Nephron progenitor cell (in vitro differentiated cells): ENCODE measurements around the gene MACROD2.

Experiments used
- DNase-seq: peaks from one replicate; pipeline ENCODE4 v3.0.0; 2021
- H3K27ac Mint-ChIP-seq: 2 replicates; pipeline ENCODE4 v1.8.0; 2021; ENCODE audit warnings: mild to moderate bottlenecking, moderate library complexity, mixed read lengths
- H3K27me3 Mint-ChIP-seq: 2 replicates; pipeline ENCODE4 v1.8.0; 2021; ENCODE audit warnings: mild to moderate bottlenecking, low read depth, mixed read lengths; ENCODE audit not compliant: poor library complexity
- H3K36me3 Mint-ChIP-seq: 2 replicates; pipeline ENCODE4 v1.8.0; 2021; ENCODE audit warnings: low read depth, mixed read lengths
- H3K4me1 Mint-ChIP-seq: 2 replicates; pipeline ENCODE4 v1.8.0; 2021; ENCODE audit warnings: mixed read lengths
- H3K4me3 Mint-ChIP-seq: 2 replicates; pipeline ENCODE4 v1.8.0; 2021; ENCODE audit warnings: mild to moderate bottlenecking, moderate library complexity, mixed read lengths
- H3K9me3 Mint-ChIP-seq: 2 replicates; pipeline ENCODE4 v1.8.0; 2021; ENCODE audit warnings: mild to moderate bottlenecking, moderate library complexity, mixed read lengths
- CTCF ChIP-seq: fragments of 200-600 bp; sonication (generic); IDR thresholded peaks from 2 replicates; pipeline ENCODE4 v1.5.0; 2021; ENCODE audit warnings: antibody characterized with exemption

MACROD2 gene

GRCh38 chr20:15387228-15387627 lies 1391.9 kb downstream of the MACROD2 start:
- H3K36me3 Mint-ChIP-seq, result no peaks in the 10 kb centered on the region
- H3K27me3 Mint-ChIP-seq, result peaks cover 8% of the 10 kb centered on the region
- TF ChIP-seq CTCF, result no peak
- no peak for DNase-seq
- no peak overlapping the region for H3K4me3 Mint-ChIP-seq
- peaks cover 11% of the 10 kb centered on the region for H3K4me1 Mint-ChIP-seq
- H3K9me3 Mint-ChIP-seq, result no peaks in the 10 kb centered on the region
- no peak overlapping the region for H3K27ac Mint-ChIP-seq

GRCh38 chr20:15395457-15395856 lies 1400.1 kb downstream of the MACROD2 start:
- no peak for TF ChIP-seq CTCF
- peaks cover 10% of the 10 kb centered on the region for H3K9me3 Mint-ChIP-seq
- no peaks in the 10 kb centered on the region for H3K4me1 Mint-ChIP-seq
- DNase-seq, result no peak
- no peak overlapping the region for H3K4me3 Mint-ChIP-seq
- H3K27ac Mint-ChIP-seq, result no peak overlapping the region
- H3K36me3 Mint-ChIP-seq, result no peaks in the 10 kb centered on the region
- peaks cover 6% of the 10 kb centered on the region for H3K27me3 Mint-ChIP-seq

GRCh38 chr20:15396026-15396425 lies 1400.7 kb downstream of the MACROD2 start:
- no peak for TF ChIP-seq CTCF
- Mint-ChIP-seq H3K4me3 (no peak overlapping the region), H3K27ac (no peak overlapping the region), H3K4me1 (no peaks in the 10 kb centered on the region), H3K9me3 (peaks cover 12% of the 10 kb centered on the region), H3K36me3 (no peaks in the 10 kb centered on the region), H3K27me3 (peaks cover 6% of the 10 kb centered on the region)
- no peak for DNase-seq

GRCh38 chr20:15396900-15397299 lies 1401.6 kb downstream of the MACROD2 start:
- Mint-ChIP-seq H3K4me1 (no peaks in the 10 kb centered on the region), H3K9me3 (peaks cover 12% of the 10 kb centered on the region), H3K27me3 (peaks cover 6% of the 10 kb centered on the region), H3K27ac (no peak overlapping the region), H3K4me3 (no peak overlapping the region), H3K36me3 (no peaks in the 10 kb centered on the region)
- TF ChIP-seq CTCF, result no peak
- DNase-seq, result no peak

GRCh38 chr20:15399781-15400180 lies 1404.5 kb downstream of the MACROD2 start:
- DNase-seq, result no peak
- Mint-ChIP-seq H3K4me3 (no peak overlapping the region), H3K36me3 (no peaks in the 10 kb centered on the region), H3K27ac (peak overlapping the region; percentile 57), H3K4me1 (no peaks in the 10 kb centered on the region), H3K9me3 (peaks cover 29% of the 10 kb centered on the region), H3K27me3 (no peaks in the 10 kb centered on the region)
- TF ChIP-seq CTCF, result no peak

GRCh38 chr20:15406072-15406471 lies 1410.8 kb downstream of the MACROD2 start:
- TF ChIP-seq CTCF, result no peak
- DNase-seq, result no peak
- peaks cover 17% of the 10 kb centered on the region for H3K9me3 Mint-ChIP-seq
- H3K36me3 Mint-ChIP-seq, result no peaks in the 10 kb centered on the region
- H3K27me3 Mint-ChIP-seq, result no peaks in the 10 kb centered on the region
- H3K27ac Mint-ChIP-seq, result no peak overlapping the region
- H3K4me3 Mint-ChIP-seq, result no peak overlapping the region
- no peaks in the 10 kb centered on the region for H3K4me1 Mint-ChIP-seq
